ENCODE measurements around the gene ITGA1. TPM values are rescaled to one million over a fixed set of nuclear protein-coding genes. Genes with fewer than 3 reads are reported as not detected.

The ITGA1 gene
- polyA plus RNA-seq, 3 donors: 0.33 to 0.89 (median 0.79) TPM

GRCh38 chr5:52789378-52789777 lies 1.7 kb downstream of the ITGA1 start:
- Mint-ChIP-seq H3K36me3 (peaks cover 0 to 3% of the 10 kb centered on the region in 2 donors), H3K4me1 (peaks cover 55% of the 10 kb centered on the region), H3K9me3 (no peaks in the 10 kb centered on the region), H3K27ac (no peak overlapping the region), H3K27me3 (ENCODE audit: low read depth in 3 of 3) (peaks cover 9 to 26% (median 12%) of the 10 kb centered on the region in 3 donors), H3K4me3 (no peak overlapping the region)
- no peak overlapping the region for H3K9ac ChIP-seq (ENCODE audit: insufficient read depth, low read length, poor library complexity, severe bottlenecking)
- H3K27me3 ChIP-seq (ENCODE audit: control insufficient read depth in 2 of 2, insufficient read depth in 2 of 2, low read length in 2 of 2): peaks cover 8 to 12% of the 10 kb centered on the region in 2 donors
- peaks cover 34 to 44% of the 10 kb centered on the region in 2 donors for H3K4me1 ChIP-seq (ENCODE audit: control insufficient read depth in 1 of 2, insufficient read depth in 2 of 2, low read length in 2 of 2)
- H3K36me3 ChIP-seq (replicated peaks in 1 of 2; ENCODE audit: control insufficient read depth in 1 of 2, insufficient read depth in 2 of 2, low read length in 2 of 2): no peaks in the 10 kb centered on the region
- WGBS (ENCODE audit: insufficient coverage): no CpG with 5 or more reads among the region's 1 CpG
- no peaks in the 10 kb centered on the region for H4K20me1 ChIP-seq (ENCODE audit: insufficient read depth, low read length)
- no peak overlapping the region for H2AFZ ChIP-seq (ENCODE audit: insufficient read depth, low read depth, low read length, poor library complexity, severe bottlenecking)
- no peak for TF ChIP-seq CTCF (IDR thresholded peaks at IDR 0.05)
- H3K27ac ChIP-seq (ENCODE audit: low read depth in 1 of 2, low read length in 2 of 2): no peak overlapping the region
- no peaks in the 10 kb centered on the region for H3K9me3 ChIP-seq (replicated peaks in 1 of 2; ENCODE audit: control insufficient read depth in 1 of 2, insufficient read depth in 1 of 2, low read length in 2 of 2)
- peak overlapping the region; percentile 17 for H3K4me2 ChIP-seq (replicated peaks; ENCODE audit: extremely low read depth, low read length, poor library complexity, severe bottlenecking)
- no peak for DNase-seq
- intact Hi-C loops (cut with micrococcal nuclease): loop anchor here in 1 of 2 donors (10.0 kb wide), 1 partner anchor 125 kb away; no protein-coding TSS in a partner anchor
- no peaks in the 10 kb centered on the region for H3K79me2 ChIP-seq (ENCODE audit: insufficient read depth, low read length)
- no peak overlapping the region for H3K4me3 ChIP-seq (replicated peaks in 1 of 3; ENCODE audit: low read depth in 2 of 3, low read length in 3 of 3)

- Histone ChIP-seq H3K36me3 (replicated peaks in 1 of 2; ENCODE audit: control insufficient read depth in 1 of 2, insufficient read depth in 2 of 2, low read length in 2 of 2) (no peaks in the 10 kb centered on the region), H3K79me2 (ENCODE audit: insufficient read depth, low read length) (no peaks in the 10 kb centered on the region), H3K27me3 (ENCODE audit: control insufficient read depth in 2 of 2, insufficient read depth in 2 of 2, low read length in 2 of 2) (peaks cover 8 to 12% of the 10 kb centered on the region in 2 donors), H3K4me2 (replicated peaks; ENCODE audit: extremely low read depth, low read length, poor library complexity, severe bottlenecking) (peak overlapping the region; percentile 17), H3K9me3 (replicated peaks in 1 of 2; ENCODE audit: control insufficient read depth in 1 of 2, insufficient read depth in 1 of 2, low read length in 2 of 2) (no peaks in the 10 kb centered on the region), H2AFZ (ENCODE audit: insufficient read depth, low read depth, low read length, poor library complexity, severe bottlenecking) (no peak overlapping the region), H3K27ac (ENCODE audit: low read depth in 1 of 2, low read length in 2 of 2) (no peak overlapping the region), H3K4me1 (ENCODE audit: control insufficient read depth in 1 of 2, insufficient read depth in 2 of 2, low read length in 2 of 2) (peaks cover 30 to 39% of the 10 kb centered on the region in 2 donors), H4K20me1 (ENCODE audit: insufficient read depth, low read length) (no peaks in the 10 kb centered on the region), H3K9ac (ENCODE audit: insufficient read depth, low read length, poor library complexity, severe bottlenecking) (no peak overlapping the region), H3K4me3 (replicated peaks in 1 of 3; ENCODE audit: low read depth in 2 of 3, low read length in 3 of 3) (no peak overlapping the region)
- H3K9me3 Mint-ChIP-seq: no peaks in the 10 kb centered on the region
- H3K36me3 Mint-ChIP-seq: peaks cover 0 to 3% of the 10 kb centered on the region in 2 donors
- peak overlapping the region in 1 of 2 donors; percentile 17 for H3K4me3 Mint-ChIP-seq
- intact Hi-C loops (cut with micrococcal nuclease): loop anchor here in 1 of 2 donors (10.0 kb wide), 2 partner anchors 125 to 1515 kb away; no protein-coding TSS in a partner anchor
- peak overlapping the region in 1 of 7 donors; percentile 29 for H3K27ac Mint-ChIP-seq
- peaks cover 54% of the 10 kb centered on the region for H3K4me1 Mint-ChIP-seq
- peaks cover 9 to 26% (median 12%) of the 10 kb centered on the region in 3 donors for H3K27me3 Mint-ChIP-seq (ENCODE audit: low read depth in 3 of 3)
- no CpG with 5 or more reads among the region's 2 CpGs for WGBS (ENCODE audit: insufficient coverage)
- TF ChIP-seq CTCF (IDR thresholded peaks at IDR 0.05): no peak
- peak in 2 of 3 donors; percentile 21 to 43 for DNase-seq
Observed at GRCh38 chr5:52789851-52790250, 2.1 kb downstream of the ITGA1 start.

All from CD14-positive monocyte (primary cell).